Measurements from ENCODE around the gene PTPRT. TPM values are rescaled to one million over a fixed set of nuclear protein-coding genes. Genes with fewer than 3 reads are reported as not detected.

PTPRT gene
- total and polyA plus RNA-seq, 2 of the 4 experiments (the other 2 are of a cell fraction), result not detected

DNA sequence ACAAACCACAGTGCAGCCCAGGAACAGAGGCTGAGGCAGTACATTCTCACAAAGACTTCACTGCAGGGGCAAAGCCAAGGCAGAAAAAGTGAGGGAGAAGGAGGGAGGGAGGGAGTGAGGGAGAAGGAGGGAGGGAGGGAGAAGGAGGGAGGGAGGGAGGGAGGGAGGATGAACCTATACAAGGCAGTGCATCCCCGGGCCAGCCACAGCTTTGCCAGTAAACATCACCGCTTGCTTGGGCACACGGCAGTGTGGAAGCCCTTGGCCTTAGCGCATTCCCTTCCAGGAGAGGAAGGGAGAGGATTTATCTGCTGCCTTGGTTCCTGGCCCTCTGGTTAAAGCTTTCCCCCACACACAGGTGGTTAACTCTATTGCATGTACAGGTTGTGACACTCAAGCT is 234.0 kb downstream of the PTPRT start:
- Histone ChIP-seq H3K4ac (ENCODE audit: low read depth, low read length) (no peak overlapping the region), H4K5ac (ENCODE audit: low read depth, low read length) (no peak overlapping the region), H2AK5ac (ENCODE audit: low read depth, low read length) (no peak overlapping the region), H3K36me3 (ENCODE audit: control insufficient read depth, insufficient read depth, low read length) (no peaks in the 10 kb centered on the region), H3K9ac (ENCODE audit: low read depth, low read length) (no peak overlapping the region), H3K4me2 (ENCODE audit: low read depth, low read length) (no peak overlapping the region), H2BK20ac (ENCODE audit: low read depth, low read length) (no peak overlapping the region), H4K8ac (ENCODE audit: low read depth in 2 of 2, low read length in 2 of 2) (no peak overlapping the region), H3K9me1 (ENCODE audit: insufficient read depth, low read length) (no peaks in the 10 kb centered on the region), H2BK15ac (ENCODE audit: low read depth, low read length) (no peak overlapping the region), H3K4me1 (ENCODE audit: control insufficient read depth, insufficient read depth, low read length) (no peaks in the 10 kb centered on the region), H3K18ac (ENCODE audit: low read depth, low read length) (no peak overlapping the region), H3K4me3 (ENCODE audit: insufficient read depth, low read depth, low read length) (no peak overlapping the region), H3K56ac (ENCODE audit: extremely low read depth, insufficient read depth, low read length) (no peak overlapping the region), H2BK5ac (ENCODE audit: low read depth, low read length, poor library complexity, severe bottlenecking) (no peak overlapping the region), H3K23ac (ENCODE audit: low read depth, low read length) (no peak overlapping the region), H4K91ac (ENCODE audit: insufficient read depth, low read depth, low read length) (no peak overlapping the region), H3K14ac (replicated peaks; ENCODE audit: low read depth, low read length) (no peak overlapping the region), H2BK120ac (ENCODE audit: low read depth, low read length) (no peak overlapping the region), H2AFZ (replicated peaks; ENCODE audit: low read length, poor library complexity) (no peak overlapping the region), H3K27ac (ENCODE audit: insufficient read depth, low read length) (no peak overlapping the region), H3K79me1 (ENCODE audit: low read depth in 1 of 2, low read length in 2 of 2) (no peaks in the 10 kb centered on the region), H3K9me3 (ENCODE audit: control insufficient read depth, insufficient read depth, low read length) (peaks cover 26% of the 10 kb centered on the region), H2AK9ac (replicated peaks; ENCODE audit: low read depth, low read length, poor library complexity) (no peak overlapping the region), H3K27me3 (ENCODE audit: control insufficient read depth, insufficient read depth, low read length) (no peaks in the 10 kb centered on the region), H4K20me1 (ENCODE audit: insufficient read depth, low read length) (no peaks in the 10 kb centered on the region)
- in situ Hi-C loops (cut with MboI; ENCODE audit: low sequenced_read_pairs) (no loop called here), intact Hi-C loops (cut with micrococcal nuclease) (no loop called here), dilution Hi-C loops (cut with HindIII; ENCODE audit: low sequenced_read_pairs, unreplicated experiment) (no loop called here)
- CTCF ChIA-PET, result interaction anchor here (0.7 kb wide), 1 partner anchor 24 kb away, joined by 9 read pairs; no protein-coding TSS in a partner anchor
- DNase-seq (no peak), ATAC-seq (ENCODE audit: low read depth) (no peak)
- TF ChIP-seq RCOR1 (IDR thresholded peaks at IDR 0.05; ENCODE audit: insufficient replicate concordance, low read length) (no peak), MAZ (IDR thresholded peaks at IDR 0.05; ENCODE audit: borderline replicate concordance, low read depth, low read length) (no peak), RAD21 (IDR thresholded peaks at IDR 0.05; ENCODE audit: low read length) (no peak), CEBPB (IDR thresholded peaks at IDR 0.05; ENCODE audit: low read depth, low read length) (no peak)
- TF ChIP-seq, protein P1, sequence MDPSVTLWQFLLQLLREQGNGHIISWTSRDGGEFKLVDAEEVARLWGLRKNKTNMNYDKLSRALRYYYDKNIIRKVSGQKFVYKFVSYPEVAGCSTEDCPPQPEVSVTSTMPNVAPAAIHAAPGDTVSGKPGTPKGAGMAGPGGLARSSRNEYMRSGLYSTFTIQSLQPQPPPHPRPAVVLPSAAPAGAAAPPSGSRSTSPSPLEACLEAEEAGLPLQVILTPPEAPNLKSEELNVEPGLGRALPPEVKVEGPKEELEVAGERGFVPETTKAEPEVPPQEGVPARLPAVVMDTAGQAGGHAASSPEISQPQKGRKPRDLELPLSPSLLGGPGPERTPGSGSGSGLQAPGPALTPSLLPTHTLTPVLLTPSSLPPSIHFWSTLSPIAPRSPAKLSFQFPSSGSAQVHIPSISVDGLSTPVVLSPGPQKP (IDR thresholded peaks at IDR 0.05; ENCODE audit: borderline replicate concordance, low read depth, low read length), result no peak
- BruUV-seq (replicated peaks), result no TSS peak
- POLR2A ChIA-PET (ENCODE audit: unreplicated experiment), result no interaction called here
- no CpG with 5 or more reads among the region's 4 CpGs for WGBS, 2 experiments (ENCODE audit: extremely low coverage in 2 of 2, insufficient read length in 1 of 2)

All from IMR-90 (cell line).